ENCODE data around the gene APOBEC3F. TPM values are rescaled to one million over a fixed set of nuclear protein-coding genes. Genes with fewer than 3 reads are reported as not detected.

APOBEC3F gene
- total RNA-seq, 1 experiment from 2014 or later = 8.9 TPM

DNA sequence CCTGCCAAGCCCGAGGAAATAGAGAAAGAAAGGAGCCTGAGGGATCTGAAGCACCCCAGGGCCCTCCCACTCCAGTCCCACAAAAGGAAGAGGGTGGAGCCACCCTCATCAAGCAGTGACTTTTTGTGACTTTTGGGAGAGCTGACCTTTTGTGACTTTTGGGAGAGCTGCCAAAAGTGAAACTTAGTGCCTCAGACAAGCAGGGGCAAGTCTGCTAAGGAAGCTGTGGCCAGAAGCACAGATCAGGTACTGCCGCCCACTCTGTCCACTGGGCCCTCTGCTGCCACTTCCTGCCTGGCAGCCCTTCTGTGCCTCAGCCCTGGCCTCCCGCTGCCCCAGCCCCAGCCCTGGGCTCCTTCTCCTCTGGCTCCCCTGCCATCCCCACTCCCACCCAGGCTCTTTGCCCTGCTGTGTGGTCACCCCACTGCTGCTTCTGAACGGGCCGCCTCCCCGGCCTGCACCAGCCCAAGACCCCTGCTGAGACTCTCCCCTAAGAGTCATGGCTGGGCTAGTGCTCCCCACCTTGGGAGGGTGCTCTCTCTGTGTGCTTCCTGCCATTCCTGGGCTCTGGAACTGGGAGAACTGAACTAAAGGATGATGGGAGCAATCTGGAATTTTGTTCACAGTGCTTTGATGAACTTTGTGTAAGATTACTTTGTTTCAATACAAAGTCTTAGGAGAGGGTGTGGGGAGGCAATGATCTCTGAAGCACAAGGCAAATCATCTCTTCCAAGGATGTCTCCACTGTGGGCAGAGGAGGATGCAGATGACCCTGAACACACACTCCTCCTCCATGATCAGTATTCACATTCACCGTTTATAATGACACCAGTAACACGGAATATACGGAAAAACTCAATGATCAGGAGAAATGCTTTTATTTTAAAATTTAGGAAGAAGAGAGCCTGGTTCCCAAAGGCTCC, 56.7 kb downstream of the APOBEC3F start, which contains the start of gene APOBEC3H:
APOBEC3H (plus strand) TSS at position 147 of the 923 bp plus-strand sequence. CDS start 3,035 bp downstream, outside the sequence.
- H3K23me2 ChIP-seq (ENCODE audit: insufficient read length, low read depth, low read length, poor library complexity, severe bottlenecking) = peaks cover 2% of the 10 kb centered on the region

More for the DNA sequence above, 56.7 kb downstream of the APOBEC3F start, which contains the start of gene APOBEC3H:
- no peak within 1 kb of the TSS for H4K91ac ChIP-seq (ENCODE audit: insufficient read length, low read depth, low read length)
- H3K4me1 Mint-ChIP-seq = peaks cover 32 to 45% of the 10 kb centered on the region in 2 experiments
- H3K9me3 Mint-ChIP-seq = no peaks in the 10 kb centered on the region; a peak in 1 of 5 replicates
- H2BK15ac ChIP-seq (ENCODE audit: low read depth, low read length) = no peak within 1 kb of the TSS
- peak within 1 kb of the TSS; percentile 85 to 92 (median 86); a peak in 6 of 7 replicates for H3K27ac Mint-ChIP-seq
- H3K4me2 ChIP-seq (ENCODE audit: insufficient read depth, insufficient read length, low read length) = no peak within 1 kb of the TSS
- no peak within 1 kb of the TSS for H3K14ac ChIP-seq (ENCODE audit: insufficient read depth, low read length)
- H2AK5ac ChIP-seq (ENCODE audit: insufficient read length, low read length) = no peak within 1 kb of the TSS
- no peak within 1 kb of the TSS for H3T11ph ChIP-seq (ENCODE audit: low read length)
- no peaks in the 10 kb centered on the region for H3K36me3 Mint-ChIP-seq (ENCODE audit: insufficient read depth in 1 of 3, low read depth in 3 of 3)
- no peak within 1 kb of the TSS for H3K27ac ChIP-seq (ENCODE audit: insufficient read length, low read depth, low read length)
- no peaks in the 10 kb centered on the region for H3K79me1 ChIP-seq (ENCODE audit: insufficient read depth, low read depth, low read length, poor library complexity, severe bottlenecking)
- H4K5ac ChIP-seq (ENCODE audit: insufficient read length, low read depth, low read length) = no peak within 1 kb of the TSS
- WGBS (ENCODE audit: extremely low coverage, insufficient read length, low lambda C conversion rate) = no CpG with 5 or more reads among the region's 9 CpGs
- H3K79me2 ChIP-seq (ENCODE audit: insufficient read depth, low read length) = no peaks in the 10 kb centered on the region
- H3K4me3 Mint-ChIP-seq = no peak within 1 kb of the TSS; a peak in 1 of 5 replicates
- H2BK12ac ChIP-seq (ENCODE audit: insufficient read length, low read depth, low read length) = no peak within 1 kb of the TSS
- no peak within 1 kb of the TSS for H2BK5ac ChIP-seq (ENCODE audit: insufficient read length, low read length)
- no peaks in the 10 kb centered on the region for H4K20me1 ChIP-seq (ENCODE audit: control insufficient read depth, insufficient read depth, insufficient read length)
- H2AFZ ChIP-seq (ENCODE audit: low read length) = no peak within 1 kb of the TSS
- no peak within 1 kb of the TSS for H3K18ac ChIP-seq (ENCODE audit: insufficient read length, low read depth, low read length)
- no peak within 1 kb of the TSS for H2BK20ac ChIP-seq (ENCODE audit: low read depth, low read length, poor library complexity, severe bottlenecking)
- H3K27me3 Mint-ChIP-seq (ENCODE audit: low read depth) = peaks cover 6% of the 10 kb centered on the region
- no peak within 1 kb of the TSS for H3K4ac ChIP-seq (ENCODE audit: low read depth, low read length)
- no peak within 1 kb of the TSS for H4K8ac ChIP-seq (replicated peaks; ENCODE audit: insufficient read length, low read depth, low read length)
- H3K9ac ChIP-seq (ENCODE audit: extremely low read depth, insufficient read length, low read length) = no peak within 1 kb of the TSS
- no peaks in the 10 kb centered on the region; the same call in 1 of the 2 replicates for H3K4me1 ChIP-seq (ENCODE audit: insufficient read depth, low read length)
- TF ChIP-seq, protein P1, sequence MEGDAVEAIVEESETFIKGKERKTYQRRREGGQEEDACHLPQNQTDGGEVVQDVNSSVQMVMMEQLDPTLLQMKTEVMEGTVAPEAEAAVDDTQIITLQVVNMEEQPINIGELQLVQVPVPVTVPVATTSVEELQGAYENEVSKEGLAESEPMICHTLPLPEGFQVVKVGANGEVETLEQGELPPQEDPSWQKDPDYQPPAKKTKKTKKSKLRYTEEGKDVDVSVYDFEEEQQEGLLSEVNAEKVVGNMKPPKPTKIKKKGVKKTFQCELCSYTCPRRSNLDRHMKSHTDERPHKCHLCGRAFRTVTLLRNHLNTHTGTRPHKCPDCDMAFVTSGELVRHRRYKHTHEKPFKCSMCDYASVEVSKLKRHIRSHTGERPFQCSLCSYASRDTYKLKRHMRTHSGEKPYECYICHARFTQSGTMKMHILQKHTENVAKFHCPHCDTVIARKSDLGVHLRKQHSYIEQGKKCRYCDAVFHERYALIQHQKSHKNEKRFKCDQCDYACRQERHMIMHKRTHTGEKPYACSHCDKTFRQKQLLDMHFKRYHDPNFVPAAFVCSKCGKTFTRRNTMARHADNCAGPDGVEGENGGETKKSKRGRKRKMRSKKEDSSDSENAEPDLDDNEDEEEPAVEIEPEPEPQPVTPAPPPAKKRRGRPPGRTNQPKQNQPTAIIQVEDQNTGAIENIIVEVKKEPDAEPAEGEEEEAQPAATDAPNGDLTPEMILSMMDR (conservative IDR thresholded peaks at IDR 0.05) = no peak
- DNase-seq = no peak
- H3K56ac ChIP-seq (ENCODE audit: insufficient read length, low read depth, low read length) = no peak within 1 kb of the TSS
- H3K23ac ChIP-seq (ENCODE audit: insufficient read length, low read depth, low read length) = no peak within 1 kb of the TSS
- no peaks in the 10 kb centered on the region for H3K27me3 ChIP-seq (ENCODE audit: insufficient read depth, low read length)
- no peaks in the 10 kb centered on the region for H3K9me3 ChIP-seq (ENCODE audit: control insufficient read depth, low read depth, low read length)
- H2BK120ac ChIP-seq (ENCODE audit: low read depth, low read length, poor library complexity, severe bottlenecking) = no peak within 1 kb of the TSS

Data from H9 (cell line).